IMR-90 (cell line): ENCODE measurements around the gene HS6ST2. TPM values are rescaled to one million over a fixed set of nuclear protein-coding genes. Genes with fewer than 3 reads are reported as not detected.

Experiments used
- ATAC-seq: fragments of 200-7000 bp; cut with Tn5 transposase; 2 replicates; pipeline ENCODE4 v1.9.1; 2020; ENCODE audit warnings: low read depth, mild to moderate bottlenecking, moderate library complexity
- BruUV-seq: library from RNA; stranded (reverse); fragments of 400-500 nt; replicated peaks from 2 replicates; lab custom pipeline; 2021; lab: Mats Ljungman, UMichigan
- CTCF ChIA-PET: fragments of 300-600 bp; formaldehyde crosslinking; extraction: SDS; loops from one replicate; lab custom pipeline; 2021; ENCODE audit warnings: antibody characterized with exemption; lab: Yijun Ruan, JAX
- POLR2A ChIA-PET: fragments of 300-600 bp; sonication (Branson Sonifier 250); formaldehyde crosslinking; loops from one replicate; lab custom pipeline; 2022; ENCODE audit warnings: antibody characterized with exemption; ENCODE audit not compliant: unreplicated experiment; lab: Charles Lee
- DNase-seq: peaks from one replicate; pipeline ENCODE4 v3.0.0; 2013
- H2AFZ ChIP-seq: replicated peaks from 2 replicates; pipeline ENCODE3; 2013; ENCODE audit warnings: low read length, mild to moderate bottlenecking; ENCODE audit not compliant: poor library complexity
- H2AK5ac ChIP-seq: 2 replicates; pipeline ENCODE4 v1.6.1; 2013; ENCODE audit warnings: low read depth, low read length, inconsistent platforms
- H2AK9ac ChIP-seq: replicated peaks from 2 replicates; pipeline ENCODE3; 2013; ENCODE audit warnings: mild to moderate bottlenecking, low read depth, low read length, moderate library complexity; ENCODE audit not compliant: poor library complexity
- H2BK120ac ChIP-seq: 2 replicates; pipeline ENCODE4 v1.6.1; 2013; ENCODE audit warnings: low read depth, low read length, inconsistent platforms
- H2BK15ac ChIP-seq: 3 replicates; pipeline ENCODE4 v1.6.1; 2013; ENCODE audit warnings: low read depth, low read length, inconsistent platforms
- H2BK20ac ChIP-seq: 2 replicates; pipeline ENCODE4 v1.6.1; 2013; ENCODE audit warnings: low read depth, mild to moderate bottlenecking, inconsistent platforms, low read length, moderate library complexity
- H2BK5ac ChIP-seq: 2 replicates; pipeline ENCODE4 v1.6.1; 2013; ENCODE audit warnings: mild to moderate bottlenecking, low read depth, low read length, inconsistent platforms; ENCODE audit not compliant: poor library complexity, severe bottlenecking
- H3K14ac ChIP-seq: replicated peaks from 2 replicates; pipeline ENCODE4 v1.6.1; 2013; ENCODE audit warnings: low read depth, low read length, inconsistent platforms
- H3K18ac ChIP-seq: 2 replicates; pipeline ENCODE4 v1.6.1; 2013; ENCODE audit warnings: low read depth, low read length, control low read depth
- H3K23ac ChIP-seq: 2 replicates; pipeline ENCODE4 v1.6.1; 2013; ENCODE audit warnings: low read depth, low read length, inconsistent platforms
- H3K27ac ChIP-seq: 2 replicates; pipeline ENCODE4 v1.5.1; 2013; ENCODE audit warnings: mild to moderate bottlenecking, control low read depth, low read length; ENCODE audit not compliant: insufficient read depth
- H3K27me3 ChIP-seq: 2 replicates; pipeline ENCODE4 v1.6.1; 2013; ENCODE audit warnings: low read length; ENCODE audit not compliant: control insufficient read depth, insufficient read depth
- H3K36me3 ChIP-seq: 2 replicates; pipeline ENCODE4 v1.6.1; 2013; ENCODE audit warnings: low read length, mixed read lengths; ENCODE audit not compliant: control insufficient read depth, insufficient read depth
- H3K4ac ChIP-seq: 2 replicates; pipeline ENCODE4 v1.6.1; 2013; ENCODE audit warnings: low read depth, low read length, inconsistent platforms
- H3K4me1 ChIP-seq: 2 replicates; pipeline ENCODE4 v1.6.1; 2013; ENCODE audit warnings: low read length, mixed read lengths; ENCODE audit not compliant: control insufficient read depth, insufficient read depth
- H3K4me2 ChIP-seq: 2 replicates; pipeline ENCODE4 v1.6.1; 2013; ENCODE audit warnings: low read depth, mild to moderate bottlenecking, control low read depth, low read length, moderate library complexity
- H3K4me3 ChIP-seq: 2 replicates; pipeline ENCODE4 v1.5.1; 2013; ENCODE audit warnings: low read depth, mild to moderate bottlenecking, control low read depth, low read length, moderate library complexity; ENCODE audit not compliant: insufficient read depth
- H3K56ac ChIP-seq: 2 replicates; pipeline ENCODE4 v1.6.1; 2013; ENCODE audit warnings: low read length, inconsistent platforms; ENCODE audit not compliant: insufficient read depth; ENCODE audit errors: extremely low read depth
- H3K79me1 ChIP-seq, 2 experiments: 2 replicates each; pipeline ENCODE4 v1.6.1; 2013; ENCODE audit warnings: low read length in 2 of 2, inconsistent platforms in 1 of 2, low read depth in 1 of 2
- H3K9ac ChIP-seq: 2 replicates; pipeline ENCODE4 v1.6.1; 2013; ENCODE audit warnings: low read depth, low read length, control low read depth
- H3K9me1 ChIP-seq: 2 replicates; pipeline ENCODE4 v1.6.1; 2013; ENCODE audit warnings: low read length, inconsistent platforms; ENCODE audit not compliant: insufficient read depth
- H3K9me3 ChIP-seq: 2 replicates; pipeline ENCODE4 v1.6.1; 2013; ENCODE audit warnings: low read length; ENCODE audit not compliant: control insufficient read depth, insufficient read depth
- H4K20me1 ChIP-seq: 2 replicates; pipeline ENCODE4 v1.6.1; 2013; ENCODE audit warnings: low read length, inconsistent platforms; ENCODE audit not compliant: insufficient read depth
- H4K5ac ChIP-seq: 2 replicates; pipeline ENCODE4 v1.6.1; 2013; ENCODE audit warnings: mild to moderate bottlenecking, low read depth, low read length, control low read depth
- H4K8ac ChIP-seq, 2 experiments: 2 replicates each; pipeline ENCODE4 v1.6.1; 2013; ENCODE audit warnings: low read depth in 2 of 2, low read length in 2 of 2, control low read depth in 1 of 2, inconsistent platforms in 1 of 2
- H4K91ac ChIP-seq: 2 replicates; pipeline ENCODE4 v1.6.1; 2013; ENCODE audit warnings: low read depth, low read length, inconsistent platforms; ENCODE audit not compliant: insufficient read depth
- BHLHE40 ChIP-seq: fragments of 150-350 bp; IDR thresholded peaks from 2 replicates; pipeline ENCODE4 v1.6.1; 2016; ENCODE audit warnings: mild to moderate bottlenecking, low read depth, low read length
- CEBPB ChIP-seq: IDR thresholded peaks from 2 replicates; pipeline ENCODE4 v1.6.1; 2012; ENCODE audit warnings: low read depth, low read length, improper control_type of control experiment
- CHD1 ChIP-seq: IDR thresholded peaks from 2 replicates; pipeline ENCODE4 v1.6.1; 2012; ENCODE audit warnings: low read depth, low read length, improper control_type of control experiment
- CTCF ChIP-seq: conservative IDR thresholded peaks from 2 replicates; pipeline ENCODE4 v1.5.1; 2012; ENCODE audit warnings: mild to moderate bottlenecking, low read depth, low read length, improper control_type of control experiment
- ELK1 ChIP-seq: fragments of 150-350 bp; IDR thresholded peaks from 2 replicates; pipeline ENCODE4 v1.6.1; 2016; ENCODE audit warnings: low read depth, mild to moderate bottlenecking, low read length, moderate library complexity, borderline replicate concordance
- FOS ChIP-seq: fragments of 150-350 bp; IDR thresholded peaks from 2 replicates; pipeline ENCODE4 v1.6.1; 2016; ENCODE audit warnings: low read depth, low read length
- MAFK ChIP-seq: IDR thresholded peaks from 2 replicates; pipeline ENCODE4 v1.6.1; 2012; ENCODE audit warnings: low read depth, low read length, improper control_type of control experiment
- MAZ ChIP-seq: IDR thresholded peaks from 2 replicates; pipeline ENCODE4 v1.6.1; 2012; ENCODE audit warnings: low read depth, mild to moderate bottlenecking, low read length, improper control_type of control experiment, moderate library complexity, borderline replicate concordance
- MXI1 ChIP-seq: IDR thresholded peaks from 2 replicates; pipeline ENCODE4 v1.6.1; 2012; ENCODE audit warnings: low read depth, mild to moderate bottlenecking, low read length, moderate library complexity, borderline replicate concordance
- NFE2L2 ChIP-seq: fragments of 150-350 bp; IDR thresholded peaks from 2 replicates; pipeline ENCODE4 v1.6.1; 2016; ENCODE audit warnings: low read depth, mild to moderate bottlenecking, low read length
- POLR2A ChIP-seq: IDR thresholded peaks from 2 replicates; pipeline ENCODE4 v1.6.1; 2012; ENCODE audit warnings: mild to moderate bottlenecking, low read depth, low read length
- RAD21 ChIP-seq: IDR thresholded peaks from 2 replicates; pipeline ENCODE4 v1.6.1; 2012; ENCODE audit warnings: low read length, improper control_type of control experiment
- RFX5 ChIP-seq: IDR thresholded peaks from 2 replicates; pipeline ENCODE4 v1.8.0; 2012; ENCODE audit warnings: low read depth, mild to moderate bottlenecking, low read length, moderate library complexity
- SMC3 ChIP-seq: fragments of 150-350 bp; IDR thresholded peaks from 2 replicates; pipeline ENCODE4 v1.6.1; 2016; ENCODE audit warnings: low read depth, mild to moderate bottlenecking, antibody characterized with exemption, low read length, moderate library complexity
- USF2 ChIP-seq: fragments of 150-350 bp; IDR thresholded peaks from 2 replicates; pipeline ENCODE4 v1.6.1; 2017; ENCODE audit warnings: mild to moderate bottlenecking, antibody characterized with exemption, low read length, low read depth
- WGBS, 2 experiments: methylation state at CpG; one replicate each; pipeline versions ENCODE4 v1.1.5 to v1.1.7; 2013; ENCODE audit warnings: missing lambda C conversion rate in 2 of 2; ENCODE audit not compliant: insufficient read length in 1 of 2; ENCODE audit errors: extremely low coverage in 2 of 2; 5-methylcytosine and 5-hydroxymethylcytosine counted together
- dilution Hi-C: fragments of 300-500 bp; cut with HindIII; formaldehyde crosslinking; loops from one replicate; pipeline ENCODE4 v1.14.3; 2018; ENCODE audit warnings: low sequenced_read_pairs; ENCODE audit not compliant: unreplicated experiment
- in situ Hi-C: fragments of 300-500 bp; cut with MboI; formaldehyde crosslinking; loops from 3 replicates; pipeline ENCODE4 v1.14.3; 2019; ENCODE audit warnings: low sequenced_read_pairs, inconsistent platforms, mixed read lengths
- intact Hi-C: fragments of 100-400 bp; cut with micrococcal nuclease; formaldehyde crosslinking; loops from 2 replicates; pipeline ENCODE4 v1.10.0; 2022
- polyA plus RNA-seq, 3 experiments: library from polyadenylated mRNA; depleted of rRNA; stranded (reverse); fragments of >200 nt; gene quantifications; 2 replicates each; pipeline ENCODE4 v1.2.3, GENCODE V29; 2012; ENCODE audit warnings: low replicate concordance in 1 of 3
- total RNA-seq: library from RNA; depleted of rRNA; stranded (reverse); fragments of >200 nt; gene quantifications from 2 replicates; pipeline ENCODE4 v1.2.3, GENCODE V29; 2012

Gene HS6ST2
- total and polyA plus RNA-seq, 2 of the 4 experiments (the other 2 are of a cell fraction): not detected

GRCh38 chrX:132662844-132663243 is 295.6 kb downstream of the HS6ST2 start:
- Histone ChIP-seq H3K27ac (no peak overlapping the region), H2AFZ (no peak overlapping the region), H4K20me1 (no peaks in the 10 kb centered on the region), H3K9me1 (no peaks in the 10 kb centered on the region), H3K4me3 (no peak overlapping the region), H3K14ac (no peak overlapping the region), H4K5ac (no peak overlapping the region), H3K18ac (no peak overlapping the region), H3K27me3 (peaks cover 3% of the 10 kb centered on the region; the same call in 1 of the 2 replicates), H3K36me3 (no peaks in the 10 kb centered on the region), H2BK15ac (no peak overlapping the region), H2BK120ac (no peak overlapping the region), H4K8ac (no peak overlapping the region), H2AK5ac (no peak overlapping the region), H2AK9ac (no peak overlapping the region), H3K4me1 (no peaks in the 10 kb centered on the region), H3K9me3 (no peaks in the 10 kb centered on the region), H2BK5ac (no peak overlapping the region), H3K79me1 (no peaks in the 10 kb centered on the region), H4K91ac (no peak overlapping the region), H3K4me2 (no peak overlapping the region), H3K9ac (no peak overlapping the region), H2BK20ac (no peak overlapping the region), H3K4ac (no peak overlapping the region), H3K23ac (no peak overlapping the region), H3K56ac (no peak overlapping the region)
- no CpG with 5 or more reads among the region's 2 CpGs for WGBS, 2 experiments
- intact Hi-C loops (no loop called here), in situ Hi-C loops (no loop called here), dilution Hi-C loops (no loop called here)
- no peak for DNase-seq
- no TSS peak for BruUV-seq
- TF ChIP-seq FOS: no peak
- no peak for TF ChIP-seq ELK1
- TF ChIP-seq MAFK: no peak
- no peak for TF ChIP-seq MXI1
- TF ChIP-seq MAZ: no peak
- TF ChIP-seq RFX5: no peak
- no peak for TF ChIP-seq SMC3
- TF ChIP-seq CHD1: no peak
- no peak for TF ChIP-seq USF2
- TF ChIP-seq NFE2L2: no peak
- no peak for TF ChIP-seq RAD21
- no peak for TF ChIP-seq POLR2A
- TF ChIP-seq BHLHE40: no peak
- no peak for TF ChIP-seq CEBPB
- TF ChIP-seq CTCF: no peak
- no peak for ATAC-seq
- ChIA-PET CTCF (no interaction called here), POLR2A (no interaction called here)
